WTC11 (cell line): ENCODE data around the gene HTR4. TPM values are rescaled to one million over a fixed set of nuclear protein-coding genes. Genes with fewer than 3 reads are reported as not detected.
"Not testable (repeated sequence)": the region's sequence is repeated elsewhere in the genome, so short reads cannot be mapped to it uniquely, and the experiment has no call there.

Experiments used
- ATAC-seq: fragments of 200-7000 bp; cut with Tn5 transposase; 2 replicates; pipeline ENCODE4 v1.10.0; 2021; ENCODE audit warnings: mild to moderate bottlenecking, moderate library complexity
- CTCF ChIA-PET: fragments of 300-600 bp; sonication (Branson Sonifier 250); formaldehyde crosslinking; loops from one replicate; lab custom pipeline; 2021; ENCODE audit warnings: antibody characterized with exemption; lab: Charles Lee
- POLR2A ChIA-PET: fragments of 350-600 bp; sonication (Branson Sonifier 250); formaldehyde crosslinking; loops from one replicate; lab custom pipeline; 2021; ENCODE audit warnings: antibody characterized with exemption; lab: Charles Lee
- DNase-seq: peaks from one replicate; pipeline ENCODE4 v3.0.0; 2021; ENCODE audit warnings: low spot score
- H3K27ac Mint-ChIP-seq: 2 replicates; pipeline ENCODE4 v1.8.0; 2021; ENCODE audit warnings: mixed read lengths
- H3K27me3 Mint-ChIP-seq: 2 replicates; pipeline ENCODE4 v1.8.0; 2021; ENCODE audit warnings: low read depth, mild to moderate bottlenecking, moderate library complexity, mixed read lengths
- H3K36me3 Mint-ChIP-seq: 2 replicates; pipeline ENCODE4 v1.8.0; 2021; ENCODE audit warnings: mixed read lengths
- H3K4me1 Mint-ChIP-seq: 2 replicates; pipeline ENCODE4 v1.8.0; 2022; ENCODE audit warnings: mixed read lengths
- H3K4me3 Mint-ChIP-seq: 2 replicates; pipeline ENCODE4 v1.8.0; 2021; ENCODE audit warnings: mild to moderate bottlenecking, moderate library complexity, mixed read lengths
- H3K9me3 Mint-ChIP-seq: 2 replicates; pipeline ENCODE4 v1.8.0; 2021; ENCODE audit warnings: mixed read lengths
- CBFB ChIP-seq: sonication (generic); formaldehyde crosslinking; IDR thresholded peaks from 2 replicates; pipeline ENCODE4 v1.8.1; 2022; ENCODE audit warnings: mild to moderate bottlenecking, low read depth, missing genetic modification reagents
- ETV6 ChIP-seq: sonication (generic); formaldehyde crosslinking; IDR thresholded peaks from 2 replicates; pipeline ENCODE4 v1.8.1; 2022; ENCODE audit warnings: mild to moderate bottlenecking, missing genetic modification reagents
- GTF2I ChIP-seq: fragments of 250-450 bp; sonication (Bioruptor Pico); conservative IDR thresholded peaks from 2 replicates; pipeline ENCODE4 v1.4.0; 2021; ENCODE audit warnings: mild to moderate bottlenecking
- HMGA2 ChIP-seq: fragments of 250-450 bp; sonication (Bioruptor Pico); IDR thresholded peaks from 2 replicates; pipeline ENCODE4 v1.4.0; 2021; ENCODE audit warnings: mild to moderate bottlenecking, moderate library complexity
- MAX ChIP-seq: sonication (generic); formaldehyde crosslinking; IDR thresholded peaks from 2 replicates; pipeline ENCODE4 v1.8.0; 2022; ENCODE audit warnings: mild to moderate bottlenecking, missing genetic modification reagents
- MXD4 ChIP-seq: fragments of 250-450 bp; sonication (Bioruptor Pico); IDR thresholded peaks from 2 replicates; pipeline ENCODE4 v1.8.0; 2021; ENCODE audit warnings: mild to moderate bottlenecking, moderate library complexity, borderline replicate concordance
- NR1H2 ChIP-seq: sonication (generic); formaldehyde crosslinking; IDR thresholded peaks from 2 replicates; pipeline ENCODE4 v1.9.0; 2021; ENCODE audit warnings: mild to moderate bottlenecking, moderate library complexity, missing genetic modification reagents
- NR3C1 ChIP-seq: sonication (generic); formaldehyde crosslinking; conservative IDR thresholded peaks from 2 replicates; pipeline ENCODE4 v1.8.1; 2023; ENCODE audit warnings: low read depth, mild to moderate bottlenecking, missing genetic modification reagents
- OVOL2 ChIP-seq: fragments of 250-450 bp; sonication (Bioruptor Pico); IDR thresholded peaks from 2 replicates; pipeline ENCODE4 v1.9.0; 2021; ENCODE audit warnings: mild to moderate bottlenecking, borderline replicate concordance
- RORB ChIP-seq: fragments of 250-450 bp; sonication (Bioruptor Pico); IDR thresholded peaks from 2 replicates; pipeline ENCODE4 v1.9.0; 2021; ENCODE audit warnings: mild to moderate bottlenecking
- SP1 ChIP-seq: sonication (generic); formaldehyde crosslinking; conservative IDR thresholded peaks from 2 replicates; pipeline ENCODE4 v1.8.1; 2022; ENCODE audit warnings: missing genetic modification reagents
- TEAD4 ChIP-seq: sonication (generic); formaldehyde crosslinking; IDR thresholded peaks from 2 replicates; pipeline ENCODE4 v1.8.0; 2022; ENCODE audit warnings: mild to moderate bottlenecking, missing genetic modification reagents
- USF2 ChIP-seq: sonication (generic); formaldehyde crosslinking; IDR thresholded peaks from 2 replicates; pipeline ENCODE4 v1.8.1; 2023; ENCODE audit warnings: mild to moderate bottlenecking, missing genetic modification reagents, moderate library complexity
- ZBTB21 ChIP-seq: sonication (generic); formaldehyde crosslinking; IDR thresholded peaks from 2 replicates; pipeline ENCODE4 v1.8.1; 2023; ENCODE audit warnings: mild to moderate bottlenecking, missing genetic modification reagents, borderline replicate concordance
- ZMAT4 ChIP-seq: fragments of 250-450 bp; sonication (Bioruptor Pico); IDR thresholded peaks from 2 replicates; pipeline ENCODE4 v1.9.0; 2021; ENCODE audit warnings: mild to moderate bottlenecking
- ZNF138 ChIP-seq: sonication (generic); formaldehyde crosslinking; conservative IDR thresholded peaks from 2 replicates; pipeline ENCODE4 v1.8.1; 2022; ENCODE audit warnings: mild to moderate bottlenecking, moderate library complexity, missing genetic modification reagents
- ZNF263 ChIP-seq: sonication (generic); formaldehyde crosslinking; IDR thresholded peaks from 2 replicates; pipeline ENCODE4 v1.8.1; 2022; ENCODE audit warnings: low read depth, mild to moderate bottlenecking, moderate library complexity, missing genetic modification reagents
- ZNF416 ChIP-seq: fragments of 250-450 bp; sonication (Bioruptor Pico); IDR thresholded peaks from 2 replicates; pipeline ENCODE4 v1.9.0; 2021; ENCODE audit warnings: mild to moderate bottlenecking, inconsistent platforms
- total RNA-seq: library from RNA; stranded (reverse); gene quantifications from 3 replicates; pipeline ENCODE4 v1.2.3, GENCODE V29; 2021
- TF ChIP-seq, protein P1 (sequence below): sonication (generic); formaldehyde crosslinking; IDR thresholded peaks from 2 replicates; pipeline ENCODE4 v1.8.1; 2022; ENCODE audit warnings: mild to moderate bottlenecking, moderate library complexity, missing genetic modification reagents
- TF ChIP-seq, protein P2 (sequence below): fragments of 250-450 bp; sonication (Bioruptor Pico); conservative IDR thresholded peaks from 2 replicates; pipeline ENCODE4 v1.9.0; 2021; ENCODE audit warnings: mild to moderate bottlenecking

The HTR4 gene
- total RNA-seq, 1 experiment from 2014 or later = not detected

- ChIA-PET CTCF (interaction anchor here (1.0 to 1.7 kb wide), 4 partner anchors 11 to 261 kb away, joined by 3 to 9 read pairs (median 3); no protein-coding TSS in a partner anchor), POLR2A (no interaction called here)
- Mint-ChIP-seq H3K4me1 (no peaks in the 10 kb centered on the region), H3K9me3 (no peaks in the 10 kb centered on the region), H3K27ac (no peak overlapping the region), H3K27me3 (no peaks in the 10 kb centered on the region; the same call in 1 of the 2 replicates)
- no peak for ATAC-seq
- TF ChIP-seq OVOL2 (CRISPR knock-in tag) = no peak
- TF ChIP-seq, protein P1, sequence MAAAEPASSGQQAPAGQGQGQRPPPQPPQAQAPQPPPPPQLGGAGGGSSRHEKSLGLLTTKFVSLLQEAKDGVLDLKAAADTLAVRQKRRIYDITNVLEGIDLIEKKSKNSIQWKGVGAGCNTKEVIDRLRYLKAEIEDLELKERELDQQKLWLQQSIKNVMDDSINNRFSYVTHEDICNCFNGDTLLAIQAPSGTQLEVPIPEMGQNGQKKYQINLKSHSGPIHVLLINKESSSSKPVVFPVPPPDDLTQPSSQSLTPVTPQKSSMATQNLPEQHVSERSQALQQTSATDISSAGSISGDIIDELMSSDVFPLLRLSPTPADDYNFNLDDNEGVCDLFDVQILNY (CRISPR knock-in tag) = no peak
- TF ChIP-seq CBFB (CRISPR knock-in tag) = no peak
- no peak for TF ChIP-seq MXD4
- no peak for TF ChIP-seq ZNF138 (CRISPR knock-in tag)
- no peak for TF ChIP-seq ZBTB21 (CRISPR knock-in tag)
- TF ChIP-seq MAX (CRISPR knock-in tag) = no peak
- no peak for TF ChIP-seq ZNF416
- TF ChIP-seq, all 79 proteins: peak for 0
- DNase-seq = no peak
- no peak overlapping the region for H3K4me3 Mint-ChIP-seq
- no peaks in the 10 kb centered on the region for H3K36me3 Mint-ChIP-seq
These were observed 184.8 kb downstream of the HTR4 start for GRCh38 chr5:148469501-148469935.

DNA sequence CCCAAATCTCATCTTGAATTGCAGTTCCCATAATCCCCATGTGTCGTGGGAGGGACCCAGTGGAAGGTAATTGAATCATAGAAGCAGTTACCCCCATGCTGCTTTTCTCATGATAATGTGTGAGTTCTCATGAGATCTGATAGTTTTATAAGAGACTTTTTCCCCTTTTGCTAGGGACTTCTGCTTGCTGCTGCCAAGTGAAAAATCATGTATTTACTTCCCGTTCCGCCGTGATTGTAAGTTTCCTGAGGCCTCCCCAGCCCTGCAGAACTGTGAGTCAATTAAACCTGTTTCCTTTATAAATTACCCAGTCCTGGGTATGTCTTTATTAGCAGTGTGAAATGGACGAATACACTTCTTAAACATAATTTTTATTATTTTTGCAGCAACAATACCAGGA lies 185.6 kb downstream of the HTR4 start:
- ATAC-seq, H3K36me3 Mint-ChIP-seq, H3K4me3 Mint-ChIP-seq, POLR2A ChIA-PET, H3K27ac Mint-ChIP-seq, H3K27me3 Mint-ChIP-seq, H3K4me1 Mint-ChIP-seq, DNase-seq, H3K9me3 Mint-ChIP-seq: not testable (repeated sequence)
- CTCF ChIA-PET = interaction anchor here (1.4 to 1.7 kb wide), 2 partner anchors 10 to 262 kb away, joined by 3 to 9 read pairs; no protein-coding TSS in a partner anchor

- Mint-ChIP-seq H3K9me3 (no peaks in the 10 kb centered on the region), H3K27me3 (no peaks in the 10 kb centered on the region; the same call in 1 of the 2 replicates), H3K4me1 (no peaks in the 10 kb centered on the region), H3K27ac (no peak overlapping the region), H3K4me3 (no peak overlapping the region), H3K36me3 (no peaks in the 10 kb centered on the region)
- ChIA-PET POLR2A (no interaction called here), CTCF (interaction anchor here (0.8 kb wide), 1 partner anchor 263 kb away, joined by 3 read pairs; no protein-coding TSS in a partner anchor)
- ATAC-seq = no peak
- DNase-seq = no peak
- no peak for TF ChIP-seq TEAD4
- TF ChIP-seq SP1 (CRISPR knock-in tag) = no peak
- TF ChIP-seq ETV6 = no peak
These were observed 186.4 kb downstream of the HTR4 start for GRCh38 chr5:148467958-148468357.

GRCh38 chr5:148466236-148466580 lies 188.1 kb downstream of the HTR4 start:
- ATAC-seq (no peak), DNase-seq (no peak)
- H3K27me3 Mint-ChIP-seq = no peaks in the 10 kb centered on the region; the same call in 1 of the 2 replicates
- no peaks in the 10 kb centered on the region for H3K36me3 Mint-ChIP-seq
- no peak overlapping the region for H3K27ac Mint-ChIP-seq
- H3K4me1 Mint-ChIP-seq = no peaks in the 10 kb centered on the region
- no peaks in the 10 kb centered on the region for H3K9me3 Mint-ChIP-seq
- POLR2A ChIA-PET = no interaction called here
- CTCF ChIA-PET = interaction anchor here (1.5 kb wide), 1 partner anchor 265 kb away, joined by 6 read pairs; no protein-coding TSS in a partner anchor
- no peak overlapping the region for H3K4me3 Mint-ChIP-seq
- TF ChIP-seq ZMAT4 (CRISPR knock-in tag) = no peak
- TF ChIP-seq RORB (CRISPR knock-in tag) = no peak
- TF ChIP-seq NR1H2 (CRISPR knock-in tag) = no peak
- no peak for TF ChIP-seq CBFB (CRISPR knock-in tag)
- TF ChIP-seq NR3C1 (CRISPR knock-in tag) = no peak
- no peak for TF ChIP-seq SP1 (CRISPR knock-in tag)
- no peak for TF ChIP-seq GTF2I (CRISPR knock-in tag)
- TF ChIP-seq, protein P1 (CRISPR knock-in tag) = no peak
- TF ChIP-seq, protein P2, sequence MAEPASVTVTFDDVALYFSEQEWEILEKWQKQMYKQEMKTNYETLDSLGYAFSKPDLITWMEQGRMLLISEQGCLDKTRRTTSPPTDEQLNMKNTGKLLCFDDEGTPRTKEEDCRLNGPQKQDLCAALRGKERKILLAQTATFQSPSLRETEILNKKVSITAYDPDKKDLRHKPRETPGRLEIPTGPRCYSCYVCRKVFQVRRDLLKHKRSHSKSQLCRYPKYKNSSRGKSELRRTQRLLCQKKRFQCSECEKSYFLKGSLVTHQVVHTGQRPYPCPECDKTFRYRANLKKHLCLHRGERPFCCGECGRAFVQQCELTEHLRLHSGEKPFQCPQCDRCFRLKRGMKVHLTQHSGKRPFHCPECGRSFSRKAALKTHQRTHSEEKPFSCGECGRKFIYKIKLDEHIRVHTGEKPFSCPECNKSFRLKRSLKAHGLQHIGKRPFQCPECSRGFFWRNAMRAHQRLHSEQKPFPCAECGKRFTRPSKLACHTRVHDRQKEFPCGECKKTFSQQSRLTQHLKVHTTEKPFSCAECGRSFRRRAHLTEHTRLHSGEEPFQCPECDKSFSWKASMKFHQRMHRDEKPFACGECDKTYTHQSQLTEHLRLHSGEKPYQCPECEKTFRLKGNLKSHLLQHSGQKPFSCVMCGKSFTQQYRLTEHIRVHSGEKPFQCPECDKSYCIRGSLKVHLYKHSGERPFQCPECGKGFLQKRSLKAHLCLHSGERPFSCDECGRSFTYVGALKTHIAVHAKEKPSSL (CRISPR knock-in tag) = no peak
- TF ChIP-seq TEAD4 = no peak
- no peak for TF ChIP-seq HMGA2 (CRISPR knock-in tag)
- no peak for TF ChIP-seq USF2 (CRISPR knock-in tag)
- TF ChIP-seq ZNF263 = no peak
